OCI-M2 (cell line): ENCODE measurements around the gene FCF1.
A peak's percentile ranks its signal among the peaks of the same experiment; 100 is the strongest.

Source experiments
- DNase-seq: peaks from one replicate; lab custom pipeline; 2025; ENCODE audit not compliant: unreplicated experiment; lab: John Stamatoyannopoulos, UW

Gene FCF1

GRCh38 chr14:74762917-74763802 lies 50.2 kb downstream of the FCF1 start, which contains the start of gene YLPM1:
TSS of gene YLPM1 (plus strand) at chr14:74763316. CDS start at chr14:74763490, 174 bp downstream.
- DNase-seq: peak; percentile 96

GRCh38 chr14:74763803-74764531 lies 51.0 kb downstream of the FCF1 start:
- DNase-seq: no peak

GRCh38 chr14:74765721-74766120 lies 52.8 kb downstream of the FCF1 start:
- DNase-seq: no peak

GRCh38 chr14:74771399-74771798 lies 58.5 kb downstream of the FCF1 start:
- DNase-seq: no peak

- no peak for DNase-seq
Measured at GRCh38 chr14:74784634-74785033, 71.7 kb downstream of the FCF1 start.

- DNase-seq: no peak
Measured at GRCh38 chr14:74785056-74785613, 72.2 kb downstream of the FCF1 start.

- no peak for DNase-seq
Measured at GRCh38 chr14:74786796-74787315, 73.9 kb downstream of the FCF1 start.
